GM21526 (cell line): ENCODE data around the gene EXOC5.

Source experiments
- ATAC-seq: cut with Tn5 transposase; IDR thresholded peaks from one replicate; pipeline ENCODE4 v1.9.1; 2021; ENCODE audit warnings: moderate library complexity; ENCODE audit not compliant: unreplicated experiment, low FRiP score

Gene EXOC5, protein sequence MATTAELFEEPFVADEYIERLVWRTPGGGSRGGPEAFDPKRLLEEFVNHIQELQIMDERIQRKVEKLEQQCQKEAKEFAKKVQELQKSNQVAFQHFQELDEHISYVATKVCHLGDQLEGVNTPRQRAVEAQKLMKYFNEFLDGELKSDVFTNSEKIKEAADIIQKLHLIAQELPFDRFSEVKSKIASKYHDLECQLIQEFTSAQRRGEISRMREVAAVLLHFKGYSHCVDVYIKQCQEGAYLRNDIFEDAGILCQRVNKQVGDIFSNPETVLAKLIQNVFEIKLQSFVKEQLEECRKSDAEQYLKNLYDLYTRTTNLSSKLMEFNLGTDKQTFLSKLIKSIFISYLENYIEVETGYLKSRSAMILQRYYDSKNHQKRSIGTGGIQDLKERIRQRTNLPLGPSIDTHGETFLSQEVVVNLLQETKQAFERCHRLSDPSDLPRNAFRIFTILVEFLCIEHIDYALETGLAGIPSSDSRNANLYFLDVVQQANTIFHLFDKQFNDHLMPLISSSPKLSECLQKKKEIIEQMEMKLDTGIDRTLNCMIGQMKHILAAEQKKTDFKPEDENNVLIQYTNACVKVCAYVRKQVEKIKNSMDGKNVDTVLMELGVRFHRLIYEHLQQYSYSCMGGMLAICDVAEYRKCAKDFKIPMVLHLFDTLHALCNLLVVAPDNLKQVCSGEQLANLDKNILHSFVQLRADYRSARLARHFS

DNA sequence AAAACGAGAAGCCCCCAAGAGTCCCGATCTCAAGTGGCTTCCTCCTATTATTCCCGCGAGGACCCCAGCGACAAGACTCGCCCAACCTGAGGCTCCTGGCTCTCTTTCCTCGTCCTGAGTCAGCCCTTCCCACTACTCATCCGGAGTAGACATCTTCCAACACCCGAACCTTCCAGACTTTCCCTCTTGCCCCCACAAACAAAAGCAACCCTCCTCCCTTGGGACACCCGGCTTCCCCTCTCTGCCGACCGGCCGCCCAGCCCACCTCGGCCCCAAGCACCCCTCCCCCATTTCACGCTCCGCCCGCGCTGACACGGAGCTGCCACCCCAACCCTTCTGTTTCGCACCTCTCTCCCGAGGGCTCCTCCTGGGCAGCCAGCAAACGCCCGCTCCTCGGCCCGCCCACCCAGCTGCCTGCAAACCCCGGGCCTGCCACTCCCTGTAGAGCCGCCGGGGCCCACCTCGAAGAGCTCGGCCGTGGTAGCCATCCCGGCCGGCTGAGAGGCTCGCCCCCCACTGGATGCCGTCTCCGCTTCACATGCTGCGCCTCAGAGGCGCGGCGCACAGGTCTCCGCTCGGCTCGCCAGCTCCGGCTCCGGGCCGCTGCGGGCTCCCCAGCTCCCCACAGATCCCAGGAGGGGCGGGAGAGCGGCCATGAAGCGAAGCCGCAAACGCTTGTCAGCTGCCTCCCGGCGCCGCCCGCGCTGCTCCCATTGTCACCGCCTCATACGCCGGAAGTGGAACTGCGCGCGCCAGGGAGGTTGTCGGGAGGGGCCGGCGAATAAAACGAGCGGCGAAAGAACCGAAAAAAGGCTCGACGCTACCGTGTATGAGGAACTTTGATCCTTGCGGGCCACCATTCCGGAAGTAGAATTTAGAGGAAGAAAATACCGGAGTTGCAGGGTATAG is at the start of gene EXOC5, which contains the start of gene AP5M1:
Gene EXOC5, minus strand, starts transcription at position 745 of the 909 bp plus-strand sequence. Its CDS starts 257 bp downstream, at position 488.
Gene AP5M1, plus strand, starts transcription at position 811 of the 909 bp plus-strand sequence. CDS start 344 bp downstream, outside the sequence.
- ATAC-seq, result peak; percentile 86

- ATAC-seq, result peak; percentile 83
Observed at GRCh38 chr14:57317248-57317833, 48.6 kb upstream of the EXOC5 start.

- ATAC-seq, result no peak
Observed at GRCh38 chr14:57314396-57315089, 45.8 kb upstream of the EXOC5 start.

DNA sequence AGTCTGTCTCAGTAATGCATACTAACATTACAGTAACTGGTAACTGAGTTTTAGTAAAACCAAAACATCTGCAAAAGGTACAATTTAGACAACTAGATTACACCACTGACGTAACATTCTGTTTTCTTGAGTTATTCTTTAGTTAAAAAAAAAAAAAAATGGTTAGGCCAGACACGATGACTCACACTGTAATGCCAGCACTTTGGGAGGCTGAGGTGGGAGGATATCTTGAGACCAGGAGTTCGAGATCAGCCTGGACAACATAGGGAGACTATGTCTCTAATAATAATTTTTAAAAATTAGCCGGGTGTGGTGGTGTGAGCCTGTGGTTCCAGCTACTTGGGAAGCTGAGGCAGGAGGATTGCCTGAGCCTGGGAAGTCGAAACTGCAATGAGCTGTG is 34.2 kb upstream of the EXOC5 start:
- no peak for ATAC-seq

- ATAC-seq, result no peak
Observed at GRCh38 chr14:57299511-57299910, 30.8 kb upstream of the EXOC5 start.

GRCh38 chr14:57297852-57298251 is 29.1 kb upstream of the EXOC5 start:
- no peak for ATAC-seq

DNA sequence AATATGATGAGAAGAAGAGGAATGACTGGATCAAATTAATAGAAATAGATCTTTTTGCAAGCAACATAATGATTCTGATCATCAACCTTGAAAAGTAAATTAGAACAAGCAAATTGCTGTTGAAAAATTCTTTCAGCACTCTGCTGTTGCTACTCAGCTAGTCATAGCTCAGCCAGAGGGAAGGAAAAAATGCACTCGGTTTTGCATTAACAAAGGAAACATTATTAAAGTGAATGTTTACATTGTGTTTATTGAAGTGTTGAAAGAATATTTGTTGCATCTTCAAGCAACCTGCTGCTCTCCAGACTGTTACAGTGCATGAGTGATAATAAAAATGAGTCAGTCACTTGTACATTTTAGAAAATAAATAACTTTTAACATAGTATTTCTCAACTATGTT is 26.5 kb upstream of the EXOC5 start:
- no peak for ATAC-seq

- no peak for ATAC-seq
Observed at GRCh38 chr14:57293866-57294837, 25.4 kb upstream of the EXOC5 start.

GRCh38 chr14:57291692-57292647 is 23.3 kb upstream of the EXOC5 start:
- ATAC-seq, result no peak

- no peak for ATAC-seq
Observed at GRCh38 chr14:57290751-57291150, 22.0 kb upstream of the EXOC5 start.

GRCh38 chr14:57287745-57288144 is 19.0 kb upstream of the EXOC5 start:
- ATAC-seq, result no peak

- no peak for ATAC-seq
Observed at GRCh38 chr14:57277062-57277461, 8.4 kb upstream of the EXOC5 start.

- no peak for ATAC-seq
Observed at GRCh38 chr14:57275023-57275664, 6.4 kb upstream of the EXOC5 start.

GRCh38 chr14:57274551-57274950 is 5.8 kb upstream of the EXOC5 start:
- ATAC-seq, result no peak

DNA sequence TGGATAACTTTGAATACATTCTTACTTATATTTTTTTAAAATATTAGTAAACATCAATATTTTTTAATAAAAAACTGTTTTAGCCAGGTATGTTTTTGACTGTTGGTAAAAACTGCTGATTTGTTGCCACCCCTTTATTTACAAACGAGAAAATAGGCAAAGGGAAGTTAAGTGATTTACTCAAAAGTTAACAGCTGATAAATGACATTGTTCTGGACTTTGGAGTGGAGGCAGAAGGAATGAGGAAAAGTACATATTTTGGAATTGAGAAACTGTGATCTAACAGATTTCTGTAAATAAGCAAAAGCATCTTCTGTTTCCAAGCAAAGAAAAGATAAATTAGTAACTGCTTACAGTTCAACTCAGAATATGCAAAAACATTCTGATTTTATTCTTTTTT is 4.5 kb upstream of the EXOC5 start:
- no peak for ATAC-seq

DNA sequence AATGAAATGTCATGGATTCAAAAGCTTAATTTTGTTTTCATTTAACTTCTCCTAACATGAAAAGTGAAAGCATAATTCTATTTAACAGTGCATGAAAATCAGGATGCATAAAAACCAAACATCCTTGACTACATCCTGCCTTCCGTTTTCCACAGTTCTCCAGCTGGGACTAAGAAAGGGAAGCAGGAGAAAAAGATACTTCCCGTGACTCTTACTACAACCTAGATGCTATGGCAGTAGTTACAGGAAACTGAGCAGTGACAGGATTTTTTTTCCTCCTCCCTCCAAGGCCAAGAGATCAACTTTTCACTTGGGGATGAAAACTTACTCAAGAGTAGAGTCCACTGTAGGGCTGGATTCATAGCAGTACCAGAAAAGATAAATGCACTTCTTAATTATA is 2.6 kb downstream of the EXOC5 start:
- no peak for ATAC-seq

DNA sequence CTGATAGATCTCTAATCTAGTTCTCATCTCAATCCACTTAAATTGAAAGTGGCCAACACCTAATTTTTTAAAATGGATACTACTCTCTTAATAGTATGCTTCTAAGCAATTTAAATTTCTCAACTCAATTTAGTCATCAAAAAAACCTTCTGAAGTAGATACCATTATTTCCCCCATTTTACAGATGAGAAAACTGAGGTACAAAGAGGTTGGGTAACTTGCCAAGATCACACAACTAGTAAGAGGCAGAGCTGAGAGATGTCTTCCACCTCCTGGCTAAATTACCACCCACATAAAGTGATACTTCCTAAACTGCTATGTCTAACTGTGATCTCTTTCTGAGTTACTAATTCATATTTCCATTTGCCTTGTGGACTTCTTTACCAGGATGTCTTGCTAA is 6.6 kb downstream of the EXOC5 start:
- no peak for ATAC-seq
